Activated CD8-positive, alpha-beta memory T cell treated with anti-CD3 and anti-CD28 coated beads, Interleukin-2, amount 50 U/mL, for 24 hours (primary cell): ENCODE data around the gene LINC00632.

ENCODE experiments used
- DNase-seq: peaks from one replicate; pipeline ENCODE4 v3.0.0-alpha.2; 2020; ENCODE audit errors: extremely low read depth

The LINC00632 gene

DNA sequence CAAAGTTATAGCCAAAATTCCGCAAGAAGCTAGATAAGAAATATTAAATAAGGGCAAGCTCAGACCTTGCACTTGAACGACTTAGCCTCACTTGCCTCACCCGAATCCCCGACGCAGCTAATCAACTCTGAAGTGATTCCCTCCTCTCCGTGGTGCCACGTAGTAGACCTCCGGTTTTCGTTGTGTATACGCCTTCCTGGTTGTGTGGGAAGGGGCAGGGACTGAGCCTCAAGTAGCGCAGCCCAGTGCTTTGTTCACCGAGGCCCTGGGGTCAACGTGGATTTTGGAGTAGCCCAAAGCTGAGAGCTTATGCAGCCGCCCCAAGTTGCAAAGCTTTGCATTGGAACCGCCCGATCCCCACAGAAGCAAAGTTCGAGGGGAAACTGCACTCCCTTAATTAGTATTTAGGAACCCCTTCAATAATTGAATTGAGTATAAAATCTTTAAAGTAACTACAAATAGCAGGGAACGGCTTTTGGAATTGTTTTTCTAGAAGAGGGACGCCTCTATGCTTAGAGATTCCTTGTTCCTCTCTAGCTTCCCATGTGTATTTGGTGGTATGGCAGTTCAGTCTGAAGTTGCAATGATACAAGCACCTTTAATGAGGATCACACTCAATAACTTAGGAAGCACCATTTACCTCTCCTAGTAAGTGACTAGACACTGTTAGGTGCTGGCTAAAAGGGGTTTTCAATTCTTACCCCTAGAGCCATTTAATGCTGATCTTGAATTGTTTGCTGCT is 55.7 kb downstream of the LINC00632 start:
- DNase-seq: no peak

DNA sequence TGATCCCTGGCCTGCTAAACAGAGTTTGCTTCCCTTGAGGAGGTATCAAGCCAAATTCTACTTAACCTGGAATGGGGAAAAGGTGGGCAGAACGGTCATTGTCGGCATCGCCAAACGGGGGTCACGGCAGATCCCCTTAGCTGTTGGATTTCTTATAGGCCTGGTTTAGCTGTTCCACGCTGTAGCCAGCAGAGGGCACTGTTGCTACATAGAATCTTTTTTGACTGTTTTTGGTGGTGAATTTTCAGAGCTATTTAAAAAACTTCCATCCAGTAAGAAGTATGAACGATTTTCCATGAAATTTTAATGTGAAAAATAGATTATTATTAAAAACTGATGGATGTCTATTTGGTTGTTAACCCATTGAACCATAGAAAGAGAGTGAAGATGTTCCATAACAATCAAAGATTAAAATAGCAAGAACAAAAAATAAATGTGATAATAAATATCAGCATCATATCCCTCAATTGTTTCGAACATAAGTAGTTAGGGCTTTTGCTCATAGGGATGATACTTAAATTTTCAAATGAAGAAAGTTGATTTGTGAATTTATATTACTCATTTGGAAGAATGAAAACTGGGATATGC is 56.6 kb downstream of the LINC00632 start:
- no peak for DNase-seq

DNA sequence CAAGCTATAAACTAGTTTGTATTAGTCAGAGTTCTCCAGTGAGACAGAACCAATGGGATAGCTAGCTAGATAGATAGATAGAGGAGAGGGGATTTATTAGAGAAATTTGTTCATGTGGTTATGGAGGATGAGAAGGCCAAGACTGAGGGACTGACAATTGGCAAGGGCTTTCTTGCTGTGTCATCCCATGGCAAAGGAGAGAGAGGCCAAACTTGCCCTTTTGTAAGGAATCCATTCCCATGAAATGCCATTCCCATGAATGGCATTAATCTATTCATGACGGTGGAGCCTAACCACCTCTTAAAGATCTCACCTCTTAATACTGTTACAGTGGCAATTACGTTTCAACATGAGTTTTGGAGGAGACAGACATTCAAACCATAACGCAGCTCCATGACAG is 58.1 kb downstream of the LINC00632 start:
- no peak for DNase-seq

DNA sequence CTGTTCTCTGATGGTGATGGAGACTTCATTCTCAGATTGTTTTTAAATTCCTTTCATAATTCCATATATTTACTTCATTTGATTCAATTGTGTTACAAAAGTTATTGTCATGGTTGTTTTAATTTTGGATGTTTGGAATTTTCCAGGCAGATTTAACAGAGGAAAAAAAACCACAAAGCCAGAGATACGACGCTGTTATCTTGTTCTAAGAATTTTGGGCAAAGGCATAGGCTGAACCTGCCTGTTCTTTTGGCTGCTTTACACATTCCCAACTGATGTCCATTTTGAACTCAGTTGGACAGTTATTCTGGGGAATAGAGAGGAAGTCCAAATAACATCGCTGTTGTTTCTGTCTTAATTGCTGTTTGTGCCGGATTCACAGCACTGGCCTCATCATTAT is 65.7 kb downstream of the LINC00632 start:
- DNase-seq: no peak

DNA sequence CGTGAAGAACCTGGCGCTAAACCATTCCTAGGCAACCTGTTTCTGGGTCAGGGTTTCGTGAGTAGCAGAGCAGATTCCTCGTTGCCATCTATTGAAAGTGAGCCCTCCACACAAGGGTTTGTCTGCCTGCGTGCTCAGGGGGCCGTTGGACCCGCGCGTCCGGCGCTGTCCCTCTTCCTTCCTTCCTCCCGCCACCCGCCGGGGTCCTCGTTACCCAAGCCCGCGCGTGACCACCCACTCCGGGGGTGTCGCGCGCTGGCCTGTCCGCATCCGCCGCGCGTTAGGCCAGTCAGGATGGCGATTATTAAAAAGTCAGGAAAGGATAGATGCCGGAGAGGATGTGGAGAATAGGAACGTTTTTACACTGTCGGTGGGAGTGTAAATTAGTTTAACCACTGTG is 66.8 kb downstream of the LINC00632 start:
- no peak for DNase-seq

DNA sequence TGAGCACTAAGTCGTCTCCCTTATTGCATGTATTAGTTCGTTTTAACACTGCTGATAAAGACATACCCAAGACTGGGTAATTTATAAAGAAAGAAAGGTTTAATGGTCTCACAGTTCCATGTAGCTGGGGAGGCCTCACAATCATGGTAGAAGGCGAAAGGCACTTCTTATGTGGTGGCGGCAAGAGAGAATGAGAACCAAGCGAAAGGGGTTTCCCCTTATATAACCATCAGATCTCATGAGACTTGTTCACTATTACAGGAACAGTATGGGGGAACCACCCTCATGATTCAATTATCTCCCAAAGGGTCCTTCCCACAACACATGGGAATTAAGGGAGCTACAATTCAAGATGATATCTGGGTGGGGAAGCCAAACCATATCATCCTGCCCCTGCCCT is 85.1 kb downstream of the LINC00632 start:
- no peak for DNase-seq

DNA sequence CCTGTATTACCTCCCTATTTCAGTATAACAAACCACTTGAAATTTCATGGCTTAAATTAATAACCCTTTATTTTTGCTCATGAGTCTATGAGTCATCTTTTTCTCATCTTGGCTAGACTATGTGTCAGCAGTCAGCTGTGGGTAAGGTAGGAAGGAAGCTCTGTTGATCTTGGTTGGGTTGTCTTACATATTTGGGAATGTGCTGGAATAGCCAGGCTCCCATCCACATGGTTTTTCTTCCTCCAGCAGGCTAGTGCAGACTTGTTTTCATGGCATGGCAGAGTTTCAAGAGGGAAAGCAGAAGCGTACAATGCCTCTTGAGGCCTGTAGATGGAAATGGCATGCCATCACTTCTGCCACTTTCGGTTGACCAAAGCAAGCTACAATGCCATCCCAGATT is 89.7 kb downstream of the LINC00632 start:
- DNase-seq: no peak

DNA sequence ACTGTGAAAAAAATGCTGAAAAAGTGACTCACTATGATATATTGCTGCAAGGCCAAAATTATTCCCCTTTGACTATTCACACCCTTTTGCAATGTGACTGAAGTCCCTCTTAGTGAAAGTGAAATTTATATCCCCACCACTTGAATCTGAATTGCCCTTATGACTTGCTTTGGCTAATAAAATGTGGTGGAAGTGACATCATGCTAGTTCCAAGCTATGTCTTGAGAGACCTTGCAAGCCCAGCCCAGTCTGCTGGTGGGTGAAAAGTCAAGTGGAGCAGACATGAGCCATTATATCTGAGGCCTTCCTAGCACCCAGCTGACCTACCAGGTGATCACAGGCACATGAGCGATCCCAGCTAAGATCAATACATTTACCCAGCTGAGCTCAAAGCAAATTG is 94.7 kb downstream of the LINC00632 start:
- no peak for DNase-seq

DNA sequence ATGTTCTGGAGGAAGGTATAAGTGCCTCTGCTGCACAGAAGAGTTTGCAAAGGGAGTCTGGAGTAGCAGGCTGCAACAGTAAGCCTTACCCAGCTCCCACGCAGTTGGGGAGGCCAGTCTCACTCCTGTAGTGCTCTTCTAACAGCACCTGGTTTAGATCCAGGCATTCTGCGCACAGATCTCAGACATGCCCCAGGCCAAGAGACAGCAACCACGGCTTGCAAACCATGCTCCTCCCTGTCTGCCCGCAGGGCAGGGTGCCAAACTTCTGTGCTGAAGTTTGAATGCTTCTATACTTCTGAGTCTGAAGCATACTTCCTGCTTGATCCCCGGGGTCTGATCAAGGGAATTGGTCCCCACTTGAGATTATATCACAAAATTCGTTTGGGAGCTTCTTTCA is 106.3 kb downstream of the LINC00632 start:
- DNase-seq: no peak

DNA sequence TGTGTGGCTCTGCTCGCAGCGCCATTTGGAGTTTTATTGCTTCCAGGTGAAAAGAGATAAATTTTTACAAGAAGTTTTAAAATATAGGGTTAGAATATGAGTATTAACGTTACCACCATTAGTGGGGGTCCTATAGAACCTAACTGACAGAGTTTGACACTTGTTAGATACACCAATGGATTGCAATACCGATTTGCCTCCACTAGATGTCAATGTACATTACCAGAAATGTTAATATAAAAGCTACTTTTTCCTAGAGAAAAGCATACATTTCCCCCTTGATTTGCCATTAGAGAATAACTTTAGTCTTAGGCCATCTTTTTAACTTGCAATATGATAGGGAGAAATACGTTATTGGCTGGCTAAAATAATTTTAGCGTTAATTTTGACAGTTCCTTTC is 108.4 kb downstream of the LINC00632 start:
- no peak for DNase-seq

DNA sequence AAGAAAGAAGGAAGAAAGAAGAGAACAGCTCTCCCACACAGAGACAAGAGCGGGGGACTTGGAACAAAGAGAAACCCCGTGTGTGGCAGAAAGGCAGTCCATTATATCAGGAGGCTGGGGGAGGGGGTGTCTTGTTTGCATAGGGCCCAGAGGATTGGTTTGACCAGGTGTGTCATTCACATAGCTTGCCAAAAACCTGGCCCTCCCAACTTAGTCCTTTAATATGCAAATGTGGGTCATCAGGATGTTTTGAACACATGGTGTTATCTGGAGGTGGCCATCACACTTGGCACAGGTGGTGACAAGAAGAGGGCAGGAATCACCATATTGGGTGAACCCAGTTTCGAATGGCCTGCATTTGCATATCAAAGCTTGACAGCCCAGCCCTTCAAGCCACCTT is 111.7 kb downstream of the LINC00632 start:
- no peak for DNase-seq

DNA sequence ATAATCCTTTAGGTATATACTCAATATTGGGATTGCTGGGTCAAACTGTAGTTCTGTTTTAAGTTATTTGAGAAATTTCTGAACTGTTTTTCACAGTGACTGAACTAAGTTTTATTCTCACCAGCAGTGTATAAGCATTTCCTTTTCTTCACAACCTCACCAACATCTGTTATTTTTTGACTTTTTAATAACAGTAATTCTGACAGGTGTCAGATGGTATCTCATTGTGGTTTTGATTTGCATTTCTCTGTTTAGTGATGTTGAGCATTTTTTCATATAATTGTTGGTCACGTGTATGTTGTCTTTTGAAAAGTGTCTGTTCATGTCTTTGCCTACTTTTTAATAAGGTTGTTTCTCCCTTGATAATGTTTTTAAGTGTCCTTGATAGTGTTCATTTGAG is 112.6 kb downstream of the LINC00632 start:
- no peak for DNase-seq

DNA sequence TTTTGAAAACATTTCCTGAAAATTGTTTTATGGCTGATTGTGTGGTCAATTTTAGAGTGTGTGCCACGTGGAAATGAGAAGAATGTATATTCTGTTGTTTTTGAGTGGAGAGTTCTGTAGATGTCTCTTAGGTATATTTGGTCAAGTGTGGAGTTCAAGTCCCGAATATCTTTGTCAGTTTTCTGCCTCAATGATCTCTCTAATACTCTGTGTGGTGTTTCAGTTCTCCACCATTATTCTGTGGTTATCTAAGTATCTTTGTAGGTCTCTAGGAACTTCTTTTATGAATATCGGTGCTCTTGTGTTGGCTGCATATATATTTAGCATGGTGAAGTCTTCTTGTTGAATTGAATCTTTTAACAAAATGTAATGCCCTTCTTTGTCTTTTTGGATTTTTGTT is 113.3 kb downstream of the LINC00632 start:
- DNase-seq: no peak

DNA sequence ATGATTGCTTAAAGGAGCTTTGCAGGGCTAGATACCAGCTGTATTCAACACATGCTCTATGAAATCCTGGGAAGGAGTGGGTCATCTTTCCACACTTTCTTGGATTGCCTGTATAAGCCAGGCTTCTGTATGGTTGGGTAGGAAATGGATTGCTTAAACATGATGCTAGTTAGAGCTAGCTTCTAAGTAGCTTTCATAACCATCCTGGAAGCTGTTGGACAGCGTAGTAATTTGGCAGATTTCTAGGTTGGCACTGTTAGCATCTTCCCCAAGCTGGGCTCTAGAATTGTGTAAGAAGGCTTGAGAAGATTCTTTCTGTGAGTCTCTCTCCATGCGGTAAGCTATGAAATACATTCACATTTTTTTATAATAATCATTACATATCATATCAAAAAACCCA is 127.3 kb downstream of the LINC00632 start:
- no peak for DNase-seq
